ENCODE results near the gene RUNDC3A.

The RUNDC3A gene

GRCh38 chr17:44317545-44317944 lies 9.1 kb downstream of the RUNDC3A start:
- no peak for DNase-seq (ENCODE audit: low read depth)
- no peak for TF ChIP-seq POLR2A (IDR thresholded peaks at IDR 0.05; ENCODE audit: extremely low read depth, insufficient read length)
- TF ChIP-seq CTCF (IDR thresholded peaks at IDR 0.05; ENCODE audit: low read depth, low read length), result no peak
- TF ChIP-seq MAX (IDR thresholded peaks at IDR 0.05; ENCODE audit: low read depth, low read length), result no peak
- no peak for TF ChIP-seq MYC (IDR thresholded peaks at IDR 0.05; ENCODE audit: low read depth, low read length)

GRCh38 chr17:44318077-44318892 lies 9.9 kb downstream of the RUNDC3A start:
- DNase-seq (ENCODE audit: low read depth), result no peak
- TF ChIP-seq POLR2A (IDR thresholded peaks at IDR 0.05; ENCODE audit: extremely low read depth, insufficient read length), result no peak
- no peak for TF ChIP-seq CTCF (IDR thresholded peaks at IDR 0.05; ENCODE audit: low read depth, low read length)
- TF ChIP-seq MAX (IDR thresholded peaks at IDR 0.05; ENCODE audit: low read depth, low read length), result no peak
- no peak for TF ChIP-seq MYC (IDR thresholded peaks at IDR 0.05; ENCODE audit: low read depth, low read length)
- H3K4me3 ChIP-seq (ENCODE audit: low read depth, low read length), result no peak overlapping the region

More at GRCh38 chr17:44317545-44317944, 9.1 kb downstream of the RUNDC3A start:
- H3K4me3 ChIP-seq (ENCODE audit: low read depth, low read length), result no peak overlapping the region

- H3K4me3 ChIP-seq (ENCODE audit: low read depth, low read length), result no peak overlapping the region
- DNase-seq (ENCODE audit: low read depth), result no peak
- TF ChIP-seq POLR2A (IDR thresholded peaks at IDR 0.05; ENCODE audit: extremely low read depth, insufficient read length) (no peak), MYC (IDR thresholded peaks at IDR 0.05; ENCODE audit: low read depth, low read length) (no peak), MAX (IDR thresholded peaks at IDR 0.05; ENCODE audit: low read depth, low read length) (no peak), CTCF (IDR thresholded peaks at IDR 0.05; ENCODE audit: low read depth, low read length) (no peak)
These were observed 11.7 kb downstream of the RUNDC3A start for GRCh38 chr17:44320066-44320465.

- no peak for DNase-seq (ENCODE audit: low read depth)
- TF ChIP-seq CTCF (IDR thresholded peaks at IDR 0.05; ENCODE audit: low read depth, low read length), result no peak
- TF ChIP-seq MYC (IDR thresholded peaks at IDR 0.05; ENCODE audit: low read depth, low read length), result no peak
- no peak for TF ChIP-seq MAX (IDR thresholded peaks at IDR 0.05; ENCODE audit: low read depth, low read length)
- no peak for TF ChIP-seq POLR2A (IDR thresholded peaks at IDR 0.05; ENCODE audit: extremely low read depth, insufficient read length)
- H3K4me3 ChIP-seq (ENCODE audit: low read depth, low read length), result no peak overlapping the region
These were observed 13.1 kb downstream of the RUNDC3A start for GRCh38 chr17:44321246-44322120.

GRCh38 chr17:44322236-44322895 lies 14.0 kb downstream of the RUNDC3A start:
- no peak overlapping the region for H3K4me3 ChIP-seq (ENCODE audit: low read depth, low read length)
- TF ChIP-seq MAX (IDR thresholded peaks at IDR 0.05; ENCODE audit: low read depth, low read length) (no peak), CTCF (IDR thresholded peaks at IDR 0.05; ENCODE audit: low read depth, low read length) (no peak), MYC (IDR thresholded peaks at IDR 0.05; ENCODE audit: low read depth, low read length) (no peak), POLR2A (IDR thresholded peaks at IDR 0.05; ENCODE audit: extremely low read depth, insufficient read length) (no peak)
- DNase-seq (ENCODE audit: low read depth), result no peak
